OCI-LY1 (cell line): ENCODE results near the gene NIPSNAP2.

Source experiments
- EZH2 ChIP-seq: fragments of 200-600 bp; sonication (generic), shearing (Covaris generic); IDR thresholded peaks from 2 replicates; pipeline ENCODE4 v1.8.0; 2017; ENCODE audit warnings: borderline replicate concordance, mixed run types, mild to moderate bottlenecking, antibody characterized with exemption, low read length, moderate library complexity, mixed read lengths
- TF ChIP-seq, protein P1 (sequence below): fragments of 200-600 bp; sonication (generic), shearing (Covaris generic); IDR thresholded peaks from 2 replicates; pipeline ENCODE4 v1.5.1; 2017; ENCODE audit warnings: mild to moderate bottlenecking, antibody characterized with exemption, low read length, moderate library complexity, mixed read lengths

DNA sequence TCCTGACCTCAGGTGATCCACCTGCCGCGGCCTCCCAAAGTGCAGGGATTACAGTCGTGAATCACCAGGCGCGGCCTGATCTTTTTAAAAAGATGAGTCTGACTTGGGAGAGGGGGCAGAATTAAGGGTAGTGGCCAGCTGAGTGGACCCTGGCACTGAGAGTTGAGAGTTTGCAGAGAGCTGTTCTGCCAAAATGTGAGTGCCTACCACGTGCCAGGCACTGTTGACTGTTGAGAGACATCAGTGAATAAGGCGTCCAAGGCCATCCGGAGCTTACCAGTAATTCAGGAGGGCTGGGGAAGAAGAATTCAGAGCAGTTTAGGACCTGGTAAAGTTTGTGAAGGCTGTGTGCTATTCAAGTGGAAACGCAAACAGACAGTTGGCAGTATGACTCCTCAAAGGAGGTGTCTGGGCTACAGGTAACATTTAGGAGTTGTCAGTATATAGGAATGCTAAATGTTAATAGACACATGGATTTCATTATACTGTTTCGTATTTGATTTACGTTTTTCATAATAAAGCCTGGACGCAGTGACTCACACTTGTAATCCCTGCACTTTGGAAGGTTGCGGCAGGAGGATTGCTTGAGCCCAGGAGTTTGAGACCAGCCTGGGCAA lies 1.5 kb downstream of the NIPSNAP2 start:
- TF ChIP-seq, protein P1, sequence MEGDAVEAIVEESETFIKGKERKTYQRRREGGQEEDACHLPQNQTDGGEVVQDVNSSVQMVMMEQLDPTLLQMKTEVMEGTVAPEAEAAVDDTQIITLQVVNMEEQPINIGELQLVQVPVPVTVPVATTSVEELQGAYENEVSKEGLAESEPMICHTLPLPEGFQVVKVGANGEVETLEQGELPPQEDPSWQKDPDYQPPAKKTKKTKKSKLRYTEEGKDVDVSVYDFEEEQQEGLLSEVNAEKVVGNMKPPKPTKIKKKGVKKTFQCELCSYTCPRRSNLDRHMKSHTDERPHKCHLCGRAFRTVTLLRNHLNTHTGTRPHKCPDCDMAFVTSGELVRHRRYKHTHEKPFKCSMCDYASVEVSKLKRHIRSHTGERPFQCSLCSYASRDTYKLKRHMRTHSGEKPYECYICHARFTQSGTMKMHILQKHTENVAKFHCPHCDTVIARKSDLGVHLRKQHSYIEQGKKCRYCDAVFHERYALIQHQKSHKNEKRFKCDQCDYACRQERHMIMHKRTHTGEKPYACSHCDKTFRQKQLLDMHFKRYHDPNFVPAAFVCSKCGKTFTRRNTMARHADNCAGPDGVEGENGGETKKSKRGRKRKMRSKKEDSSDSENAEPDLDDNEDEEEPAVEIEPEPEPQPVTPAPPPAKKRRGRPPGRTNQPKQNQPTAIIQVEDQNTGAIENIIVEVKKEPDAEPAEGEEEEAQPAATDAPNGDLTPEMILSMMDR = no peak
- TF ChIP-seq EZH2 = no peak
